ENCODE measurements around the gene ATP2A2. TPM values are rescaled to one million over a fixed set of nuclear protein-coding genes. Genes with fewer than 3 reads are reported as not detected.
"Not testable (repeated sequence)": the region's sequence is repeated elsewhere in the genome, so short reads cannot be mapped to it uniquely, and the experiment has no call there.

ATP2A2 gene
- total RNA-seq, 1 experiment from 2014 or later = 75.7 TPM

- no peak for DNase-seq (ENCODE audit: low read depth)
These were observed 61.1 kb downstream of the ATP2A2 start for GRCh38 chr12:110342157-110342556.

GRCh38 chr12:110343114-110343513, 62.1 kb downstream of the ATP2A2 start:
- DNase-seq (ENCODE audit: low read depth) = no peak

- DNase-seq (ENCODE audit: low read depth) = no peak
These were observed 62.9 kb downstream of the ATP2A2 start for GRCh38 chr12:110343736-110344555.

GRCh38 chr12:110344657-110345056, 63.6 kb downstream of the ATP2A2 start:
- DNase-seq (ENCODE audit: low read depth) = no peak

GRCh38 chr12:110345176-110345661, 64.2 kb downstream of the ATP2A2 start:
- DNase-seq (ENCODE audit: low read depth) = no peak

- DNase-seq (ENCODE audit: low read depth) = no peak
These were observed 64.9 kb downstream of the ATP2A2 start for GRCh38 chr12:110345963-110346362.

- DNase-seq (ENCODE audit: low read depth) = no peak
These were observed 66.7 kb downstream of the ATP2A2 start for GRCh38 chr12:110347767-110348166.

GRCh38 chr12:110348431-110349059, 67.5 kb downstream of the ATP2A2 start:
- DNase-seq (ENCODE audit: low read depth) = no peak

- no peak for DNase-seq (ENCODE audit: low read depth)
These were observed 68.0 kb downstream of the ATP2A2 start for GRCh38 chr12:110349096-110349495.

- DNase-seq (ENCODE audit: low read depth) = peak; percentile 10
These were observed 68.6 kb downstream of the ATP2A2 start for GRCh38 chr12:110349514-110350151.

- no peak for DNase-seq (ENCODE audit: low read depth)
These were observed 70.1 kb downstream of the ATP2A2 start for GRCh38 chr12:110351119-110351518.

- no peak for DNase-seq (ENCODE audit: low read depth)
These were observed 71.4 kb downstream of the ATP2A2 start for GRCh38 chr12:110352401-110352800.

GRCh38 chr12:110353211-110353965, 72.3 kb downstream of the ATP2A2 start:
- DNase-seq (ENCODE audit: low read depth) = no peak

- DNase-seq (ENCODE audit: low read depth) = no peak
These were observed 73.2 kb downstream of the ATP2A2 start for GRCh38 chr12:110354172-110354780.

- DNase-seq (ENCODE audit: low read depth) = no peak
These were observed 74.0 kb downstream of the ATP2A2 start for GRCh38 chr12:110355073-110355472.

- not testable (repeated sequence) for DNase-seq (ENCODE audit: low read depth)
These were observed 77.5 kb downstream of the ATP2A2 start for GRCh38 chr12:110358384-110359097.

- DNase-seq (ENCODE audit: low read depth) = no peak
These were observed 80.2 kb downstream of the ATP2A2 start for GRCh38 chr12:110361216-110361615.

- DNase-seq (ENCODE audit: low read depth) = no peak
These were observed 84.7 kb downstream of the ATP2A2 start for GRCh38 chr12:110365489-110366320.

- no peak for DNase-seq (ENCODE audit: low read depth)
These were observed 85.5 kb downstream of the ATP2A2 start for GRCh38 chr12:110366321-110367142.
